Activated CD8-positive, alpha-beta memory T cell treated with anti-CD3 and anti-CD28 coated beads, Interleukin-2, amount 10 ng/mL, durations not matched to agents 7 days and 5 days (primary cell): ENCODE measurements around the gene NUDCD3. TPM values are rescaled to one million over a fixed set of nuclear protein-coding genes. Genes with fewer than 3 reads are reported as not detected.

Experiments
- ATAC-seq: fragments of 150-1000 bp; cut with Tn5 transposase; one replicate; pipeline ENCODE4 v1.10.0; 2021; ENCODE audit warnings: moderate library complexity
- CTCF ChIA-PET: fragments of 350-600 bp; sonication (Branson Sonifier 250); formaldehyde crosslinking; loops from one replicate; lab custom pipeline; 2021; ENCODE audit warnings: antibody characterized with exemption; lab: Charles Lee
- DNase-seq: peaks from one replicate; pipeline ENCODE4 v3.0.0-alpha.2; 2020
- H3K27ac Mint-ChIP-seq: one replicate; pipeline ENCODE4 v1.8.0; 2021; ENCODE audit warnings: mild to moderate bottlenecking, mixed read lengths
- H3K27me3 Mint-ChIP-seq: one replicate; pipeline ENCODE4 v1.8.0; 2021; ENCODE audit warnings: mixed read lengths
- H3K36me3 Mint-ChIP-seq: one replicate; pipeline ENCODE4 v1.8.0; 2021; ENCODE audit warnings: mild to moderate bottlenecking, mixed read lengths
- H3K4me1 Mint-ChIP-seq: one replicate; pipeline ENCODE4 v1.8.0; 2021; ENCODE audit warnings: mixed read lengths
- H3K4me3 Mint-ChIP-seq: one replicate; pipeline ENCODE4 v1.8.0; 2021; ENCODE audit warnings: mild to moderate bottlenecking, moderate library complexity, mixed read lengths
- H3K9me3 Mint-ChIP-seq: one replicate; pipeline ENCODE4 v1.8.0; 2022; ENCODE audit warnings: low read depth, mixed read lengths
- total RNA-seq, 2 experiments: library from RNA; stranded (reverse); gene quantifications; one replicate each; pipeline ENCODE4 v1.2.3, GENCODE V29; 2021

Gene NUDCD3
- total RNA-seq, 2 experiments from 2014 or later, result 92.2 to 101 TPM

DNA sequence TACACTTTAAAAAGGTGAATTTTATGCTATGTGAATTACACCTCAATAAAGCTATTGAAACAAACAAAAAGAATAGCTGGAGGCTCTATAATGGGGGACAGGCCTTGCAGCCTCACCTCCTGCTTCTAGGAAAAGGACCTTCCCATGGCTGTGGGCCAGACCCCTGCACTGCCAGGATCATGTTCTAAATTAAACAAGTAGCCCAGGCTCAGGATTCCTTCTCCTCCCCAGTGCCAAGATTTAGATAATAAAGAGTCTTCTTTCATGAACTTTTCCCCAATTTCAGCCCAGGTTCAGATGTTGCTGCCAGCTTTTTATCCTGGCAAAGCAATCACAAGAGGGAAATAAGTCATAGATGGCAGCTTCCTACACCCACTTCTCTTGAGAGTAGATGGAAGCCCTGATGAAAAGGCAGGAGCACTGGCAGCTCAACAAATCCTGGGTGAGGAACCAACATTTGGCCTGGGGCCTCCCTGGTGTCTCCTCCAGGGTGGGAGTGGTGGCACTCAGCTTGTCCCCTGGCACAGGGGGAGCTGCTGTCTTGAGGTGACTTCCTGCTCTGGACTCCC is 142.8 kb downstream of the NUDCD3 start:
- ATAC-seq, result no peak
- Mint-ChIP-seq H3K27ac (no peak overlapping the region), H3K4me3 (no peak overlapping the region), H3K4me1 (no peaks in the 10 kb centered on the region), H3K36me3 (no peaks in the 10 kb centered on the region), H3K27me3 (peaks cover 53% of the 10 kb centered on the region), H3K9me3 (no peaks in the 10 kb centered on the region)
- CTCF ChIA-PET, result interaction anchor here (1.2 to 2.4 kb wide), 5 partner anchors 62 to 218 kb away, joined by 4 to 15 read pairs (median 5); no protein-coding TSS in a partner anchor
- no peak for DNase-seq

GRCh38 chr7:44346063-44346462 is 144.4 kb downstream of the NUDCD3 start:
- peaks cover 47% of the 10 kb centered on the region for H3K27me3 Mint-ChIP-seq
- CTCF ChIA-PET, result interaction anchor here (2.4 kb wide), 1 partner anchor 220 kb away, joined by 10 read pairs; no protein-coding TSS in a partner anchor

GRCh38 chr7:44341401-44341800 is 149.1 kb downstream of the NUDCD3 start:
- no peak overlapping the region for H3K4me3 Mint-ChIP-seq
- CTCF ChIA-PET, result no interaction called here

More at GRCh38 chr7:44346063-44346462, 144.4 kb downstream of the NUDCD3 start:
- no peak for DNase-seq
- no peak for ATAC-seq
- Mint-ChIP-seq H3K4me3 (no peak overlapping the region), H3K4me1 (no peaks in the 10 kb centered on the region), H3K27ac (no peak overlapping the region), H3K36me3 (no peaks in the 10 kb centered on the region), H3K9me3 (no peaks in the 10 kb centered on the region)

GRCh38 chr7:44338600-44338999 is 151.9 kb downstream of the NUDCD3 start:
- H3K36me3 Mint-ChIP-seq, result peaks cover 2% of the 10 kb centered on the region
- CTCF ChIA-PET, result no interaction called here
- H3K4me1 Mint-ChIP-seq, result no peaks in the 10 kb centered on the region
- ATAC-seq (no peak), DNase-seq (no peak)
- H3K9me3 Mint-ChIP-seq, result peaks cover 3% of the 10 kb centered on the region
- peaks cover 29% of the 10 kb centered on the region for H3K27me3 Mint-ChIP-seq
- H3K4me3 Mint-ChIP-seq, result no peak overlapping the region
- no peak overlapping the region for H3K27ac Mint-ChIP-seq

More at GRCh38 chr7:44341401-44341800, 149.1 kb downstream of the NUDCD3 start:
- peaks cover 43% of the 10 kb centered on the region for H3K27me3 Mint-ChIP-seq
- H3K4me1 Mint-ChIP-seq, result no peaks in the 10 kb centered on the region
- ATAC-seq (no peak), DNase-seq (no peak)
- H3K27ac Mint-ChIP-seq, result no peak overlapping the region
- H3K9me3 Mint-ChIP-seq, result peaks cover 3% of the 10 kb centered on the region
- H3K36me3 Mint-ChIP-seq, result no peaks in the 10 kb centered on the region

DNA sequence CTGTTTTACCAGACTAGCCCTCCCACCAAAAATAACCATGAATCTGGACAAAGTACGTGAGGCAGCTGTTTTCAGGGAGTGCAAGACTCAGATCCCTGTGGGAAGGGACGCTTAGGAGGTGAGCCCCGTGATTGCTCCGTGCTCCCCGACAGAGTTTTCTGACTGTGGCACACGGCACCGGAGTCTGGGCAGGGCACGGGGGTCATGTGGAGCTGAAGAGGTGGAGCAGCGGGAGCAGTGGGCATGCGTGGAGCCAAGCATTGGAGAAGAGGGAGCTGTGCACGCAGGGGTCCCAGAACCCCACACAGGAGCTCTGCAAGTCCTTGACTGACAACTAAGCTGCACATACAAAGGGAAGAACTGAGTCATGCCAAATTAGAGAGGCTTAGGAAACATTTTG is 154.0 kb downstream of the NUDCD3 start:
- no peak for DNase-seq
- H3K4me1 Mint-ChIP-seq, result peaks cover 2% of the 10 kb centered on the region
- no peak for ATAC-seq
- CTCF ChIA-PET, result interaction anchor here (1.4 kb wide), 1 partner anchor 141 kb away, joined by 3 read pairs; no protein-coding TSS in a partner anchor
- H3K9me3 Mint-ChIP-seq, result peaks cover 3% of the 10 kb centered on the region
- H3K36me3 Mint-ChIP-seq, result peaks cover 2% of the 10 kb centered on the region
- H3K4me3 Mint-ChIP-seq, result no peak overlapping the region
- peaks cover 32% of the 10 kb centered on the region for H3K27me3 Mint-ChIP-seq
- no peak overlapping the region for H3K27ac Mint-ChIP-seq

DNA sequence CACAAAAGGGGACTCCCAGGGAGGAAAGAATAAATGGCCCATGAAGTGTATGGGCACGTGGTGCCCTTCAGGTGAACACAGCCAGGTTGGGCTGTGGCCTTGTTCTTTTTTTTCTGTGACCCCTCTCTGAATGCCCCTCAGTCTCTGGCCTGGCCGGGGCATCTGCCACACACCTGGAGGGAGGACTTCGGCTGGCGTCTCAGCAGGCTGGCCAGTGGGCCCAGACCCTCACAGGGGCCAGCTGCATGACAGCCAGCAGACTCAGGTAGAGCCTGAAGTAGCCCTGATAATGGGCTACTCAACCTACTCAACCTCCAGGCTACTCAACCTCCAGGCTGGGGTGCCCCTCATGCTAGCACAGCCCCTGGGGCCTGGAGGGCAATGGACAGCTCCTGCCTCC is 155.3 kb downstream of the NUDCD3 start:
- CTCF ChIA-PET, result no interaction called here
- H3K36me3 Mint-ChIP-seq, result peaks cover 2% of the 10 kb centered on the region
- ATAC-seq (no peak), DNase-seq (no peak)
- H3K27ac Mint-ChIP-seq, result no peak overlapping the region
- peaks cover 36% of the 10 kb centered on the region for H3K27me3 Mint-ChIP-seq
- H3K4me3 Mint-ChIP-seq, result no peak overlapping the region
- peaks cover 2% of the 10 kb centered on the region for H3K4me1 Mint-ChIP-seq
- H3K9me3 Mint-ChIP-seq, result peaks cover 3% of the 10 kb centered on the region

DNA sequence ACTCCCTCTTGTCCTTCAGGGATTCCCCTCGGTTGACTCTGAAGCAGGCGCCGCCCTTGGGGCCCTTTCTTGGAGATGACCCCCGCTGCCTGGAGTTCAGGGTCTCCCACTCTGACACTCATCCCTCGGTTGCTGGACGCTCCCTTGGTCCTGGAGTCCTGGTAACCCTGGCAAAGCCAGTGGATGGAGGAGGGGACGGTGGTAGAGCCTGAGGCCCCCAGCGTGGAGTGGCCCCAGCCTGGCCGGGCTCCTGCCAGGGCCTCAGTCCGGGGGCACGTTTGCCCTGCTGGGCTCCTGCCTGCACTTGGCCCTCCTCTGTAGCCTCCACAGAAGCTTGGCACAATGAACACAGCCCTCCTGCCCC is 155.7 kb downstream of the NUDCD3 start:
- peaks cover 3% of the 10 kb centered on the region for H3K9me3 Mint-ChIP-seq
- H3K4me3 Mint-ChIP-seq, result no peak overlapping the region
- no peak for DNase-seq
- H3K27ac Mint-ChIP-seq, result no peak overlapping the region
- H3K4me1 Mint-ChIP-seq, result peaks cover 2% of the 10 kb centered on the region
- CTCF ChIA-PET, result no interaction called here
- H3K27me3 Mint-ChIP-seq, result peaks cover 36% of the 10 kb centered on the region
- H3K36me3 Mint-ChIP-seq, result peaks cover 2% of the 10 kb centered on the region
- no peak for ATAC-seq

DNA sequence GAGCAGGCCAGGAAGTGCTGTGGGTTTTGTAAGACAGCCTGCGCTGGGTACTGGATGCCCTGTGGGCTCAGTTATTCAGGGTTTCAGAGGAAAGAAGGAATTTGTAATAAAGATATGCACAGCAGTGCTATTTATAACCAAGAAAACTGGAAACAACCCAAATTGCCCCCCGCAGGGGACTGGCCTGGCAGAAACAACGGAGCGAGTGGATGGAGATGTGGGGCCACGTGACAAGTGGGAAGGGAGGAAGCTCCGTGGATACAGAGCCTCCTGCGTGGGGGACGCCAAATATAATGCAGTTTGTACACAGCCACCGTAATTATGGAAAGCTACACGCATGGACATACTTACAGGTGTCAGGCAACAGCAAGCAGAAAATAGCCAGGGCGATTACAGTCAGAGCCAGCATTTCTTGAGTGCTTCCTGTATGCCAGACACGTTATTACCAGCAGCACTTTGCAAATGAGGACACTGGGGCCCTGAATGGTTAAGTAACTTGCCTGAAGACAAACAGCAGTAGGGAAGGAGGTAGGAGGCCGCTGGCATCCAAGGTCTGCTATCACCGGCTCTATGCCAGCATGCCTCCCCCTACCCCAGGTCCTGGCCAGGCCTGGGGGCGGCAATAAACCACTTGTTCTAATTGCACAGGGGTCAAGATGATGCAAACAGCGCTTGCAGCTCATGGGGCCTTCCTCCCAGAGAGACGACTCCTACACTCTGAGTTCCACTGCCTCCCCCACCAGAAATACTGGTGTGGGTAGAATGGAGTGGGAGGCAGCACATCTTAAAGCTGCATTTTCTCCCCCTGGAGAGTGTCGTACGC is 156.3 kb downstream of the NUDCD3 start:
- Mint-ChIP-seq H3K4me1 (peaks cover 2% of the 10 kb centered on the region), H3K9me3 (peaks cover 3% of the 10 kb centered on the region), H3K4me3 (no peak overlapping the region), H3K27me3 (peaks cover 34% of the 10 kb centered on the region), H3K36me3 (peaks cover 2% of the 10 kb centered on the region), H3K27ac (no peak overlapping the region)
- no peak for ATAC-seq
- CTCF ChIA-PET, result no interaction called here
- no peak for DNase-seq

DNA sequence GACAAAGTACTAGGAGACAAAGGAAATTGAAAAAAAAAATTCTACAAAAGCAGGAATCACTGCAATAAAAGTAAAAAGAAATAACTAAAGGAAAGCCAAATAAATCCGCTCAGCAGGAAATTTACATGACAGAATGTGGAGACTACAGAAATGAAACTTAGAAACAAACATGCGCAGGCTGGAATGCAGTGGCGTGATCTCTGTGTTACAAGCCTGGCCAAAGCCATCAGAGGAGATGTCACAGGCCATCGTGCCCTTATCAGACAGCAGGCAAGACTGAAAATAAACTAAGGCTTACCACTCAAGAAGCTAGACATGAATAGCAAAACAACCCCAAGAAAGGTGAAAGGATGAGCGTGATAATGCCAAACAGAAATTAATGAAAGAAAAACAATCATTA is 158.8 kb downstream of the NUDCD3 start:
- Mint-ChIP-seq H3K9me3 (no peaks in the 10 kb centered on the region), H3K27ac (no peak overlapping the region), H3K4me1 (peaks cover 2% of the 10 kb centered on the region), H3K4me3 (no peak overlapping the region), H3K36me3 (peaks cover 2% of the 10 kb centered on the region), H3K27me3 (peaks cover 30% of the 10 kb centered on the region)
- ATAC-seq, result no peak
- no peak for DNase-seq
- CTCF ChIA-PET, result no interaction called here

- H3K36me3 Mint-ChIP-seq, result no peaks in the 10 kb centered on the region
- H3K9me3 Mint-ChIP-seq, result no peaks in the 10 kb centered on the region
- no peak overlapping the region for H3K27ac Mint-ChIP-seq
- H3K4me3 Mint-ChIP-seq, result no peak overlapping the region
- H3K27me3 Mint-ChIP-seq, result peaks cover 31% of the 10 kb centered on the region
- CTCF ChIA-PET, result interaction anchor here (0.8 kb wide), 1 partner anchor 235 kb away, joined by 3 read pairs; no protein-coding TSS in a partner anchor
- peaks cover 7% of the 10 kb centered on the region for H3K4me1 Mint-ChIP-seq
- ATAC-seq, result no peak
- DNase-seq, result no peak
Measured at GRCh38 chr7:44330331-44330730, 160.1 kb downstream of the NUDCD3 start.

DNA sequence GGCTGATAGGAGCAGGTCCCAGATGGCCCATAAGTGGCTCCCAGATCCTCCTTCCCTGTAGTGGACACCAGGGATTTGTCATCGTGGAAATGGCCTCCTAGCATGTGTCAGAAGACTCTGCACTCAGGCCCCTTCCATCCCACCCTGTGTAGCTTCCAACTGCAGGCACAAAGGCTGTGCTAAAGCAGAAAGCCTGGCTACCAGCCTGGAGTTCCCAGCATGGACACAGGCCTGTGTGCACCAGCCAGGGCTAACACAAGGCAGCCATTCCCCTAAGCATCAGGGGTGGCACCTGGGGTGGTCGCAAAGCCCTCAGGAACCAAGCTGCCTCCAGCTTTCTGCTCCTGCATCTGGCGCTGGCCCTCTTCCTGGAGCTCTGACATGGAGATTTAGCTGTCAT is 160.6 kb downstream of the NUDCD3 start:
- CTCF ChIA-PET, result interaction anchor here (0.8 kb wide), 1 partner anchor 236 kb away, joined by 3 read pairs; no protein-coding TSS in a partner anchor
- no peak for ATAC-seq
- no peak for DNase-seq

More for the DNA sequence above, 160.6 kb downstream of the NUDCD3 start:
- Mint-ChIP-seq H3K9me3 (no peaks in the 10 kb centered on the region), H3K27me3 (peaks cover 31% of the 10 kb centered on the region), H3K27ac (no peak overlapping the region), H3K4me1 (peaks cover 7% of the 10 kb centered on the region), H3K36me3 (no peaks in the 10 kb centered on the region), H3K4me3 (no peak overlapping the region)
